Neural cell (in vitro differentiated cells): ENCODE measurements around the gene TEX11.

Experiments used
- EP300 ChIP-seq: fragments of 450-650 bp; conservative IDR thresholded peaks from 2 replicates; pipeline ENCODE4 v1.6.1; 2014; ENCODE audit warnings: antibody characterized with exemption, mild to moderate bottlenecking, moderate library complexity; ENCODE audit not compliant: poor library complexity, severe bottlenecking
- EZH2 ChIP-seq: fragments of 200-600, 300-800 bp; shearing (Covaris generic), sonication (generic); IDR thresholded peaks from 2 replicates; pipeline ENCODE4 v1.6.1; 2014; ENCODE audit warnings: antibody characterized with exemption, low read length, borderline replicate concordance, mild to moderate bottlenecking; ENCODE audit not compliant: insufficient read depth, poor library complexity, severe bottlenecking
- POLR2AphosphoS5 ChIP-seq: IDR thresholded peaks from 2 replicates; pipeline ENCODE4 v1.6.1; 2012
- RAD21 ChIP-seq: fragments of 450-650 bp; conservative IDR thresholded peaks from 2 replicates; pipeline ENCODE4 v1.6.1; 2014; ENCODE audit warnings: antibody characterized with exemption, mild to moderate bottlenecking, moderate library complexity
- TAF1 ChIP-seq: IDR thresholded peaks from 2 replicates; pipeline ENCODE4 v1.6.1; 2012; ENCODE audit warnings: low read depth
- TF ChIP-seq, protein P1 (sequence below): fragments of 450-650 bp; IDR thresholded peaks from 2 replicates; pipeline ENCODE4 v1.5.1; 2014; ENCODE audit warnings: antibody characterized with exemption, mild to moderate bottlenecking, moderate library complexity; ENCODE audit not compliant: poor library complexity, severe bottlenecking

- no peak for TF ChIP-seq POLR2AphosphoS5
- TF ChIP-seq, protein P1, sequence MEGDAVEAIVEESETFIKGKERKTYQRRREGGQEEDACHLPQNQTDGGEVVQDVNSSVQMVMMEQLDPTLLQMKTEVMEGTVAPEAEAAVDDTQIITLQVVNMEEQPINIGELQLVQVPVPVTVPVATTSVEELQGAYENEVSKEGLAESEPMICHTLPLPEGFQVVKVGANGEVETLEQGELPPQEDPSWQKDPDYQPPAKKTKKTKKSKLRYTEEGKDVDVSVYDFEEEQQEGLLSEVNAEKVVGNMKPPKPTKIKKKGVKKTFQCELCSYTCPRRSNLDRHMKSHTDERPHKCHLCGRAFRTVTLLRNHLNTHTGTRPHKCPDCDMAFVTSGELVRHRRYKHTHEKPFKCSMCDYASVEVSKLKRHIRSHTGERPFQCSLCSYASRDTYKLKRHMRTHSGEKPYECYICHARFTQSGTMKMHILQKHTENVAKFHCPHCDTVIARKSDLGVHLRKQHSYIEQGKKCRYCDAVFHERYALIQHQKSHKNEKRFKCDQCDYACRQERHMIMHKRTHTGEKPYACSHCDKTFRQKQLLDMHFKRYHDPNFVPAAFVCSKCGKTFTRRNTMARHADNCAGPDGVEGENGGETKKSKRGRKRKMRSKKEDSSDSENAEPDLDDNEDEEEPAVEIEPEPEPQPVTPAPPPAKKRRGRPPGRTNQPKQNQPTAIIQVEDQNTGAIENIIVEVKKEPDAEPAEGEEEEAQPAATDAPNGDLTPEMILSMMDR, result no peak
- no peak for TF ChIP-seq RAD21
- no peak for TF ChIP-seq EZH2
- no peak for TF ChIP-seq EP300
- TF ChIP-seq TAF1, result no peak
Measured at GRCh38 chrX:70509078-70509477, 399.4 kb downstream of the TEX11 start.
